DND-41 (cell line): ENCODE data around the gene TRIOBP.

Experiments
- EZH2 ChIP-seq: IDR thresholded peaks from 3 replicates; pipeline ENCODE4 v1.6.1; 2012; ENCODE audit warnings: borderline replicate concordance, low read depth, mild to moderate bottlenecking, moderate library complexity, low read length, inconsistent platforms; ENCODE audit not compliant: severe bottlenecking
- TF ChIP-seq, protein P1 (sequence below): IDR thresholded peaks from 2 replicates; pipeline ENCODE4 v1.5.1; 2012; ENCODE audit warnings: borderline replicate concordance, low read length, moderate library complexity, mild to moderate bottlenecking; ENCODE audit not compliant: poor library complexity, severe bottlenecking; ENCODE audit errors: extremely low read depth

DNA sequence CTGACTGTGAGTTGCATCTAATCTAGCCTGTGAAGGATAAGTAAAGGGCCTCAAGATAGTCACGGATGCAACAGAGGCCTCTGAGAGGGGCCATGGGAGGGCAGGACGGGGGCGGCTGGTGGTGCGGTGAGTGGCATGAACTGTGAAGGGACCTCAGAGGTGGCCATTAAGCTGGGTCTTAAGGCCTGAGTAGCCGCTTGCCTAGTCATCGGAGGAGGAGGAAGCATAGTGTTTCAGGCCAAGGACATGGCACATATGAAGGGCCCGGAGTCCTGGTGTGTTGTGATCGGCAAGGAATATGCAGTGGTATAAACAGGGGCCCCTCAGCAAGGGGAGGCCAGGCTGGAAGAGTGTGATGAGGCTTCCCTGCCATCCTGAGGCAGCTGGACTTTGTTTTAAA lies 51.8 kb downstream of the TRIOBP start:
- TF ChIP-seq, protein P1, sequence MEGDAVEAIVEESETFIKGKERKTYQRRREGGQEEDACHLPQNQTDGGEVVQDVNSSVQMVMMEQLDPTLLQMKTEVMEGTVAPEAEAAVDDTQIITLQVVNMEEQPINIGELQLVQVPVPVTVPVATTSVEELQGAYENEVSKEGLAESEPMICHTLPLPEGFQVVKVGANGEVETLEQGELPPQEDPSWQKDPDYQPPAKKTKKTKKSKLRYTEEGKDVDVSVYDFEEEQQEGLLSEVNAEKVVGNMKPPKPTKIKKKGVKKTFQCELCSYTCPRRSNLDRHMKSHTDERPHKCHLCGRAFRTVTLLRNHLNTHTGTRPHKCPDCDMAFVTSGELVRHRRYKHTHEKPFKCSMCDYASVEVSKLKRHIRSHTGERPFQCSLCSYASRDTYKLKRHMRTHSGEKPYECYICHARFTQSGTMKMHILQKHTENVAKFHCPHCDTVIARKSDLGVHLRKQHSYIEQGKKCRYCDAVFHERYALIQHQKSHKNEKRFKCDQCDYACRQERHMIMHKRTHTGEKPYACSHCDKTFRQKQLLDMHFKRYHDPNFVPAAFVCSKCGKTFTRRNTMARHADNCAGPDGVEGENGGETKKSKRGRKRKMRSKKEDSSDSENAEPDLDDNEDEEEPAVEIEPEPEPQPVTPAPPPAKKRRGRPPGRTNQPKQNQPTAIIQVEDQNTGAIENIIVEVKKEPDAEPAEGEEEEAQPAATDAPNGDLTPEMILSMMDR = no peak
- no peak for TF ChIP-seq EZH2
